ENCODE results near the gene FAM193A.

DNA sequence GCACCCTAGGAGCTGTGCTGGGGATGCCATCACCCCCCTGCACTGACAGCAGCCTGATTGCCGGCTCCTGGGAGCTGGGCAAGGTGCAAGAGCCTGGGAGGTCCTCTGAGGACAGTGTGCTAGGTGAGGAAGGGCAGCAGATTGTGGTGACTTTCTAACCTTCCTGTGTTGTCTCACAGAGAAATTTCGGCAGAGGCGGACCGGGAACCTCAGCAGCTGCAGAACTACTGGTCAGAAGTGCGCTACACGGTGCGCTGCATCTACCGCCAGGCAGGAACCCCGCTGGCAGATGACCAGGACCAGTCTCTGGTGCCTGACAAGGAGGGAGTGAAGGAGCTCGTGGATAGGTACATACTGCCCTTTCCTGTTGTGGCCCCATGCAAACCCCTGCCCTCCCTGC lies 89.8 kb downstream of the FAM193A start:
- TF ChIP-seq FOXM1 (IDR thresholded peaks at IDR 0.05; ENCODE audit: low read depth) = no peak
- TF ChIP-seq TCF12 (IDR thresholded peaks at IDR 0.05) = no peak
- TF ChIP-seq FOXJ3 (CRISPR knock-in tag; IDR thresholded peaks at IDR 0.05) = no peak
- TF ChIP-seq GABPA (IDR thresholded peaks at IDR 0.05; ENCODE audit: low read depth) = no peak
- TF ChIP-seq, protein P1, sequence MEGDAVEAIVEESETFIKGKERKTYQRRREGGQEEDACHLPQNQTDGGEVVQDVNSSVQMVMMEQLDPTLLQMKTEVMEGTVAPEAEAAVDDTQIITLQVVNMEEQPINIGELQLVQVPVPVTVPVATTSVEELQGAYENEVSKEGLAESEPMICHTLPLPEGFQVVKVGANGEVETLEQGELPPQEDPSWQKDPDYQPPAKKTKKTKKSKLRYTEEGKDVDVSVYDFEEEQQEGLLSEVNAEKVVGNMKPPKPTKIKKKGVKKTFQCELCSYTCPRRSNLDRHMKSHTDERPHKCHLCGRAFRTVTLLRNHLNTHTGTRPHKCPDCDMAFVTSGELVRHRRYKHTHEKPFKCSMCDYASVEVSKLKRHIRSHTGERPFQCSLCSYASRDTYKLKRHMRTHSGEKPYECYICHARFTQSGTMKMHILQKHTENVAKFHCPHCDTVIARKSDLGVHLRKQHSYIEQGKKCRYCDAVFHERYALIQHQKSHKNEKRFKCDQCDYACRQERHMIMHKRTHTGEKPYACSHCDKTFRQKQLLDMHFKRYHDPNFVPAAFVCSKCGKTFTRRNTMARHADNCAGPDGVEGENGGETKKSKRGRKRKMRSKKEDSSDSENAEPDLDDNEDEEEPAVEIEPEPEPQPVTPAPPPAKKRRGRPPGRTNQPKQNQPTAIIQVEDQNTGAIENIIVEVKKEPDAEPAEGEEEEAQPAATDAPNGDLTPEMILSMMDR (IDR thresholded peaks at IDR 0.05) = no peak
- TF ChIP-seq NRF1 (IDR thresholded peaks at IDR 0.05; ENCODE audit: low read depth, low read length) = no peak
- TF ChIP-seq, protein P2, sequence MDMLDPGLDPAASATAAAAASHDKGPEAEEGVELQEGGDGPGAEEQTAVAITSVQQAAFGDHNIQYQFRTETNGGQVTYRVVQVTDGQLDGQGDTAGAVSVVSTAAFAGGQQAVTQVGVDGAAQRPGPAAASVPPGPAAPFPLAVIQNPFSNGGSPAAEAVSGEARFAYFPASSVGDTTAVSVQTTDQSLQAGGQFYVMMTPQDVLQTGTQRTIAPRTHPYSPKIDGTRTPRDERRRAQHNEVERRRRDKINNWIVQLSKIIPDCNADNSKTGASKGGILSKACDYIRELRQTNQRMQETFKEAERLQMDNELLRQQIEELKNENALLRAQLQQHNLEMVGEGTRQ (IDR thresholded peaks at IDR 0.05; ENCODE audit: borderline replicate concordance, low read depth, low read length) = no peak
- TF ChIP-seq FOSL2 (IDR thresholded peaks at IDR 0.05; ENCODE audit: borderline replicate concordance, low read depth) = no peak
- no peak for TF ChIP-seq MAX (IDR thresholded peaks at IDR 0.05; ENCODE audit: low read depth)
- no peak for TF ChIP-seq REST (IDR thresholded peaks at IDR 0.05; ENCODE audit: low read depth, low read length)
- no peak for TF ChIP-seq GATA2 (CRISPR knock-in tag; IDR thresholded peaks at IDR 0.05)
- no peak for TF ChIP-seq EP300 (IDR thresholded peaks at IDR 0.05; ENCODE audit: borderline replicate concordance in 1 of 2, low read depth in 1 of 2, low read length in 1 of 2)

Data from SK-N-SH (cell line).